ENCODE measurements around the gene ERP44.
"Not testable (repeated sequence)": the region's sequence is repeated elsewhere in the genome, so short reads cannot be mapped to it uniquely, and the experiment has no call there.

The ERP44 gene

DNA sequence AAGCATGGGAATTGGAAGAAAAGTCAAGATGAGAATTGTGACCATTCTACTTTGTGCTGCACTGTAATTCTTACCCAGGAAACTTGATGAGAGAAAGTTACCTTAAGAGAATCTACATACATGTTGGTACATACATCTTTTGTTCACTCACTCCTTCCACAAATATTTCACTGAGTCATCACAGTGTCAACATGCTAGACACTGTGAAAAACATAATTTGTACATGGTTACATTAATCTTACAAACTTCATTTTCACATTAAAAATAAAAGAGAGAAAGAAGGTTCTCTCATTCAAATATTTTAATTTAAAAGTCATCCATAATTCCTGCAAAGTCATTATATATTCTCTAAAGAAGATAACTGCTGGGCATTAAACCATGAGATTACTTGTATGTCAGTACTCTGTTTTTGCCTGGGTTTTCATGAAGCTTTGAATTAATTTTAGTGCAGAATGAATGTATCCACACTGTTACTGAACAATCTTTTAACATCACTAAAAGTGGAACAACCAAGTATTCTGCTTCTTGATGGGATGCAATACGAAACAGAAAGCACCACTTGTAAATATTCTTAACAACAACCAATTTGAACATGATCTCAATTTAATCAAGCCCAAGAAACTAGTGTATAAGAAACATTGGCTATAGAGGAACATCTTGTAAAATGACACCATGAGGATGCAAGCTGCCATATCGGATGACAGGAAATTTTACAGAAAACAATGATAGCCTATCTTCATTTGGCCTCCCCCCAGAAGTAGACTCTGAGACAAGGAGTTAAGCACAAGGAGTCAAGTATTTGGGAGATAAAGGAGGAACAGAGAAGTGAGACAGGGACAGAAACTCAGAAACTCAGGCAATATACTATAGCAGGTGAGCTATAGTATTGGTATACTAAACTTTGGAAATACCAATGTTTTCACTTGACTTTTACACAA, 28.4 kb downstream of the ERP44 start:
- H3K36me3 ChIP-seq (replicated peaks) = no peaks in the 10 kb centered on the region
- no peaks in the 10 kb centered on the region for H3K9me3 ChIP-seq
- no peak overlapping the region for H3K4me3 ChIP-seq
- peaks cover 5% of the 10 kb centered on the region for H3K4me1 ChIP-seq
- no peak for DNase-seq (ENCODE audit: low spot score in 2 of 2)
- in situ Hi-C loops (cut with MboI; ENCODE audit: low sequenced_read_pairs) = no loop called here
- H3K27me3 ChIP-seq (ENCODE audit: low read depth) = no peaks in the 10 kb centered on the region

GRCh38 chr9:100069068-100069467, 29.7 kb downstream of the ERP44 start:
- H3K27me3 ChIP-seq (ENCODE audit: low read depth); H3K9me3 ChIP-seq; H3K36me3 ChIP-seq (replicated peaks); in situ Hi-C loops (cut with MboI; ENCODE audit: low sequenced_read_pairs); H3K4me3 ChIP-seq; H3K4me1 ChIP-seq; DNase-seq (ENCODE audit: low spot score in 2 of 2): not testable (repeated sequence)

GRCh38 chr9:100067990-100068389, 30.8 kb downstream of the ERP44 start:
- H3K36me3 ChIP-seq (replicated peaks); in situ Hi-C loops (cut with MboI; ENCODE audit: low sequenced_read_pairs); DNase-seq (ENCODE audit: low spot score in 2 of 2); H3K27me3 ChIP-seq (ENCODE audit: low read depth); H3K4me1 ChIP-seq; H3K9me3 ChIP-seq; H3K4me3 ChIP-seq: not testable (repeated sequence)

DNA sequence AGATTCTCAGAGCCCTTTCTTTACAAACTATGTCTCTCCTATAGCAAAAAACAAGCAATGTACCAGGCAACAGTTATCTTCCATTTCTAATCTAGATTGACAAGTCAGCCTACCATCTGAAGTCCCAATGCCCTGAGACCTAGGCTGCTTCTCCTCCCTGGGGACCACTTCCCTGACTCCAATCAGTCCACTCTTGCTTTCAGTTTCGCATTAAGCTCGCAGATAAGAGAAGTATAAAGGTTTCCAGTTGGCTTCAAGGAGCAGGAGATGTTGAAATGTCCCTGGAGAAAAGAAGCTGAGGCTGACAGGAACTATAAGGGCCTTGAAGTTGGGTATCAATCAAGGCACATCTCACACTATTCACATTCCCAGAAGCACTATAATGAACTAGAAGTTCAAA, 32.3 kb downstream of the ERP44 start:
- in situ Hi-C loops (cut with MboI; ENCODE audit: low sequenced_read_pairs) = no loop called here
- DNase-seq (ENCODE audit: low spot score in 2 of 2) = no peak
- Histone ChIP-seq H3K9me3 (no peaks in the 10 kb centered on the region), H3K4me3 (no peak overlapping the region), H3K4me1 (peaks cover 8% of the 10 kb centered on the region), H3K36me3 (replicated peaks) (no peaks in the 10 kb centered on the region), H3K27me3 (ENCODE audit: low read depth) (no peaks in the 10 kb centered on the region)

GRCh38 chr9:100064872-100065581, 33.8 kb downstream of the ERP44 start:
- Histone ChIP-seq H3K9me3 (no peaks in the 10 kb centered on the region), H3K4me1 (peaks cover 8% of the 10 kb centered on the region), H3K27me3 (ENCODE audit: low read depth) (no peaks in the 10 kb centered on the region), H3K36me3 (replicated peaks) (no peaks in the 10 kb centered on the region), H3K4me3 (no peak overlapping the region)
- in situ Hi-C loops (cut with MboI; ENCODE audit: low sequenced_read_pairs) = no loop called here
- no peak for DNase-seq (ENCODE audit: low spot score in 2 of 2)

GRCh38 chr9:100063185-100063584, 35.6 kb downstream of the ERP44 start:
- DNase-seq (ENCODE audit: low spot score in 2 of 2) = peak in 1 of 2 experiments; percentile 25
- H3K4me3 ChIP-seq = no peak overlapping the region

GRCh38 chr9:100062683-100063082, 36.1 kb downstream of the ERP44 start:
- in situ Hi-C loops (cut with MboI; ENCODE audit: low sequenced_read_pairs); H3K4me1 ChIP-seq; H3K9me3 ChIP-seq; H3K36me3 ChIP-seq (replicated peaks); H3K4me3 ChIP-seq; H3K27me3 ChIP-seq (ENCODE audit: low read depth); DNase-seq (ENCODE audit: low spot score in 2 of 2): not testable (repeated sequence)

More at GRCh38 chr9:100063185-100063584, 35.6 kb downstream of the ERP44 start:
- H3K36me3 ChIP-seq (replicated peaks) = no peaks in the 10 kb centered on the region
- in situ Hi-C loops (cut with MboI; ENCODE audit: low sequenced_read_pairs) = no loop called here
- peaks cover 8% of the 10 kb centered on the region for H3K4me1 ChIP-seq
- no peaks in the 10 kb centered on the region for H3K9me3 ChIP-seq
- no peaks in the 10 kb centered on the region for H3K27me3 ChIP-seq (ENCODE audit: low read depth)

DNA sequence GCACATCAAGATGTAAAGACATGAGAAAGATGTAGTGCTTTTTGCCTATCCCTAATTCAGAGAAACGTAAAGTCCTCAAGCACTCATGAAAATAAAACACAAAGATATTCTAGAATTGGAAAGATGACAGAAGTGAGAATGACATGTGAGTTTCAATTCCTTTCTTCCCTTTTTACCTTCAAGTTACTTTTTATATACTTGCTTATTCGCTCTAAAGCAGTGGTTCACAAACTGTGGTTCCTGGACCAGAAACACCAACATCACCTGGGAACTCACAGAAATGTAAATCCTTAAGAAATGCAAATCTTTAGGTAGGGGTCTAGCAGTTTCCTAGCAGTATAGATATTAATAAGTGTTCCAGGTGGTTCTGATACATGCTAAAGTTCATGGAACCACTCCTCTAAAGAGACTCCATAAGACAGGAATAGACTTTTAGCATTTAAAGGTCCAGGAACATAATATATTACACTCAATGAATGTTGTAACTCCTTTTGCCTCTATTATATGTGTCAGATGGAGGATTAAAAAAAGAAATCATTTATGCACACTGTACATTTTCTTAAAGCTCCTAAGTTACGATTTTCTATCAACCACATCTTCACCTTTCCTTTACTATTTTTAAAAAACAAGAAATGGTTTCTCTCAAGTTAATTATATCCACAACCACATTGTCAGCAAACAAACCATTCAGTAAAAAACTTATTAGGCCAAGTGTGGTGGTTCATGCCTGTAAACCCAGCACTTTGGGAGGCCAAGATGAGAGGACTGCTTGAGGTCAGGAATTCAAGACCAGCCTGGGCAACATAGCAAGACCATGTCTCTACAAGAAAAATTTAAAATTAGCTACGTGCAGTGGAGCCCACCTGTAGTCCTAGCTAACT, 39.9 kb downstream of the ERP44 start:
- Histone ChIP-seq H3K4me1 (0 out of 2 replicates have a peak, but pooled peaks cover 4% of the 10 kb centered on the region), H3K9me3 (no peaks in the 10 kb centered on the region), H3K36me3 (replicated peaks) (no peaks in the 10 kb centered on the region; the same call in 1 of the 2 replicates), H3K27me3 (ENCODE audit: low read depth) (no peaks in the 10 kb centered on the region), H3K4me3 (no peak overlapping the region)
- in situ Hi-C loops (cut with MboI; ENCODE audit: low sequenced_read_pairs) = no loop called here
- DNase-seq (ENCODE audit: low spot score in 2 of 2) = no peak

- no peaks in the 10 kb centered on the region for H3K9me3 ChIP-seq
- no peaks in the 10 kb centered on the region for H3K4me1 ChIP-seq
- in situ Hi-C loops (cut with MboI; ENCODE audit: low sequenced_read_pairs) = no loop called here
- H3K36me3 ChIP-seq (replicated peaks) = no peaks in the 10 kb centered on the region; the same call in 1 of the 2 replicates
- H3K4me3 ChIP-seq = no peak overlapping the region
- no peak for DNase-seq (ENCODE audit: low spot score in 2 of 2)
- no peaks in the 10 kb centered on the region for H3K27me3 ChIP-seq (ENCODE audit: low read depth)
Observed at GRCh38 chr9:100057624-100058023, 41.2 kb downstream of the ERP44 start.

DNA sequence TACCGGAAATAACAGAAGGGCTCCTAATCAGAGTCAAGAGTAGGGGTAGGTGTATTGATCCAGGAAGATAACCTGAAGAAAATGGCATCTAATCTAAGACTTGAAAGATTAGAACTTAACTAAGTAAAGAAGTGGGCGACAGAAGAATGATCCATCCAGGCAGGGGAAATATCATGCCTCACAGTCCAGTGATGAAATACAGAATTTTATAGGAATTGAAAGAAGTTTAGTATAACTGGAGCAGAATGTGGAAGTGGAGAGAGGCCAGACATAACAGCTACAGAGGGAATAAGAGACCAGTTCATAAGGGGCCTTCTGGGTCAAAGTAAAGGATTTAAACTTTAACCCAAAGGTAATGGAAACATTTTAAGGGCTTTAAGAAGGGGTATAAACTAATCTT, 42.2 kb downstream of the ERP44 start:
- H3K4me1 ChIP-seq = no peaks in the 10 kb centered on the region
- no peaks in the 10 kb centered on the region for H3K27me3 ChIP-seq (ENCODE audit: low read depth)
- no peaks in the 10 kb centered on the region for H3K9me3 ChIP-seq
- no peak for DNase-seq (ENCODE audit: low spot score in 2 of 2)
- in situ Hi-C loops (cut with MboI; ENCODE audit: low sequenced_read_pairs) = no loop called here
- H3K4me3 ChIP-seq = no peak overlapping the region
- H3K36me3 ChIP-seq (replicated peaks) = peaks cover 1% of the 10 kb centered on the region

DNA sequence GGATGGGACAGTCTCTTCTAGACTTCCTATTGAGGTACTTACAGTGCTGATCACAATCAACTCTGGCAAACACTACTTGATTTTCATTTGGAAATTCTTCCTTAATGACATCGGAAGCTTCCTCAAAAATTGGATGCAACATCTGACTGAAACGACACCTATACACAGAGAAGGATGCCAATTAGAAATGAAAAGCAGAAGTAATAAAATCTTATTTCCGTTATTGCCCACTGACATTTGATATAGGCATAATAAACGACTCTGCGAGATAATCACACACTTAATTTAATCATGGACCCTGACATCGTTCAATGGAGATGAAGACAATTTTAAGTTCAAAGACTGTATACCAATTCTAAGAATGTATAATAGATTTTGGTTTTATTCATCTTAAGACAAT, 46.4 kb downstream of the ERP44 start:
- in situ Hi-C loops (cut with MboI; ENCODE audit: low sequenced_read_pairs) = no loop called here

GRCh38 chr9:100049551-100049950, 49.2 kb downstream of the ERP44 start:
- in situ Hi-C loops (cut with MboI; ENCODE audit: low sequenced_read_pairs) = no loop called here
- Histone ChIP-seq H3K4me3 (no peak overlapping the region), H3K27me3 (ENCODE audit: low read depth) (no peaks in the 10 kb centered on the region), H3K4me1 (no peaks in the 10 kb centered on the region; the same call in 1 of the 2 replicates), H3K36me3 (replicated peaks) (peaks cover 8% of the 10 kb centered on the region), H3K9me3 (no peaks in the 10 kb centered on the region)
- DNase-seq (ENCODE audit: low spot score in 2 of 2) = no peak

More for the DNA sequence above, 46.4 kb downstream of the ERP44 start:
- Histone ChIP-seq H3K4me3 (no peak overlapping the region), H3K36me3 (replicated peaks) (peaks cover 8% of the 10 kb centered on the region), H3K9me3 (no peaks in the 10 kb centered on the region), H3K27me3 (ENCODE audit: low read depth) (no peaks in the 10 kb centered on the region), H3K4me1 (no peaks in the 10 kb centered on the region)
- no peak for DNase-seq (ENCODE audit: low spot score in 2 of 2)

DNA sequence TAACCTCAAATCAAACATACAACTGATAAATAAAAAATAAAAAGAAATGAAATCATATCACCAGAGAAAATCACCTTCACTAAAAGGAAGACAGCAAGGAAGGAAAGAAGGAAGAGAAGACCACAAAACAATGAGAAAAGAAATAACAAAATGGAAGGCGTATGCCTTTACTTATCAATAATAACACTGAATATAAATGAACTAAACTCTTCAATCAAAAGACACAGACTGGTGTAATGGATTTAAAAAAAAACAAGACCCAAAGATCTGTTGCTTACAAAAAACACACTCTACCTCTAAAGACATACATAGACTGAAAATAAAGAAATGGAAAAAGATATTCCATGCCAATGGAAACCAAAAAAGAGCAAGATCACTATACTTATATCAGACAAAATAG, 60.3 kb downstream of the ERP44 start:
- Histone ChIP-seq H3K27me3 (ENCODE audit: low read depth) (no peaks in the 10 kb centered on the region), H3K4me1 (peaks cover 15% of the 10 kb centered on the region), H3K36me3 (replicated peaks) (no peaks in the 10 kb centered on the region; the same call in 1 of the 2 replicates), H3K9me3 (no peaks in the 10 kb centered on the region; the same call in 1 of the 2 replicates), H3K4me3 (no peak overlapping the region)
- no peak for DNase-seq (ENCODE audit: low spot score in 2 of 2)
- in situ Hi-C loops (cut with MboI; ENCODE audit: low sequenced_read_pairs) = no loop called here

Data from HAP-1 (cell line).